T-helper 2 cell (primary cell): ENCODE data around the gene TAS1R3.

Experiments
- DNase-seq, 5 experiments: peaks; one replicate each; pipeline versions ENCODE4 v3.0.0 to v3.0.0-alpha.2; 2012 to 2022

The TAS1R3 gene

GRCh38 chr1:1371746-1372711 is 40.9 kb downstream of the TAS1R3 start:
- DNase-seq = peak; percentile 58 to 71 (median 64)

DNA sequence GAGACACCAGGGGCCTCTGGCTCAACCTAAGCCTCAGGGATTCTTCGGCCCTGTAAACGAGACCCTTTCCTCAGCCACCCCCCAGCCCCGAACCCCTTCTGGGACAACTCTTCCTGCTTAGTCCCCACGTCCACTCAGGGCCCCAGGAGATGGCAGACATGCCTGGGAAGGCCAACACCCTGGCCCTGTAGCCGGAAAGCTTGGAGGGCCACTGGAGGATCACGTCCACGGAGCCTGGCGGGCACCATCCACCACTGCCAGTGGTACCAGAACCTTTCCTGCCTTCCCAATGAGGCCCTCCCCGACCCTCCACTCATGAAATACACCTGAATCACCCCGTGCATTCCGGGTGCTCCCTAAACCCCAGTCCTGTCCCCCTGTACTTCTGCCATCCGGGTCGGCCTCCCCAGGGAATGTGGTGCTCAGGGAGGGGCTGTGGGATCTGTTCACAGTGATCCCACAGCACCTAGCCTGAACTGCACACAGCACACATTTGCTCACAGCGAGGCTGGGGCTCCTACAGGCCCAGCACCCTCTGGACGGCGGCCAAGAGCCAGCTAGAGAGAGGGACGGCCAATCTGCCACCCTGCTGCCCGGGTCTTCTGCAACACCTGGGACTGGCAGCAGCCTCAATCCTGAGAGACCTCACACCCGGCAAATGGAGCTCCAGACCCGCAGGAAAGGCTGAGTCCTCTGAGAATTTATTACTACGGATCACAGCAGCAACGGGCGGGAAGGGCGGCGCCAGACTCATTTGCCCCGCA is 42.2 kb downstream of the TAS1R3 start:
- no peak for DNase-seq

DNA sequence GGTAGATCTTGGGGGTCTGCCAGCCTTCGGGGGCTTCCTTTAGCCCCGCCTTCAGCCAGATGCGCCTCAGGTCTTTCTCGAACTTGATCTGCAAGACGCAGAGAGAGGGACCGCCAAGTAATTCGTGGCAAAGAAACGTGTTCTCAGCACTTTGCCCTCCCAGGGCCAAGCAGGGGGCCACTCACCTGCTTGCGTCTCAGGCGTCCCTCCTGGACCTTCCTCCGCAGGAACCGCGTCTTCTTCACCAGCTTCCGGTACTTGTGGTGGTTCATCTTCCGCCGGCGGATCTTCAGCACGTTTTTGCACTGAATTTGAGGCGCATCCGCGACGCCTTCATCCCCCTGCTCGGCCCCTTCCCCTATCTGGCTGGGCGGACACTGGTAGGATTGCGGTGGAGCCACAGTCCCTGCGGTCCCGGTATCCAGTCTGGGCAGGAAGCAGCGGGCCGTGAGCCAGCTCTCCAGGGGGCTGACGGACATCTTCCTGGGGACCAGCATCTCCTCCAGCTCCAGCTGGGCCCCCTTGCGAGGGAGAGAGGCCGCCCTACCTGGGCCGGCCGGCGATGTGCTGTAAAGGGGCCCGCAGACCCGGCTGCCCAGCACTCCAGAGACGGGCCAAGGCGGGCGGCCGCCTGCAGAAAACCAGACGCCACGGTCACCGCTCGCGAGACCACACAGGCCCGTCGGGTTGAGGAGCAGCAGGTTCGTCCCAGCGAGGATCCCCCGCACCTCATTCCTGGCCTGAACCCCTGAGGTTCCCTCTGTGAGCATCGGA is 42.9 kb downstream of the TAS1R3 start:
- no peak for DNase-seq

DNA sequence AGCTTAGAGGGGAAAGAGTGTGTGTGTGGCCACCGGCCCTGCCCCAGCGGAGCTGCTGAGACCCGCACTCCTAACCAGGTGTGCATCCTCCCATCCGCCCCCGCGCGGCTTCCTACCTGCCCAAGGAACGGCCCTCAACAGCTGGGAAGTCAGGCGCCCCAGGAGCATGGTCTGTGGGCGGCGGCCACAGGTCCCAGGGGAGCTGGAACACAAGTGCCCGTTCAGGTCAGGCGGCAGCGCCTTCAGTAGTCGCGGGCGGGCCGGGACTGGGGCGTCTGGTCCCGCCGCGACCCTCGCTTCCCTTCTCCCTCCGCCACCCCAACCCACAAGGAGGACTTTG is 43.5 kb downstream of the TAS1R3 start:
- no peak for DNase-seq

DNA sequence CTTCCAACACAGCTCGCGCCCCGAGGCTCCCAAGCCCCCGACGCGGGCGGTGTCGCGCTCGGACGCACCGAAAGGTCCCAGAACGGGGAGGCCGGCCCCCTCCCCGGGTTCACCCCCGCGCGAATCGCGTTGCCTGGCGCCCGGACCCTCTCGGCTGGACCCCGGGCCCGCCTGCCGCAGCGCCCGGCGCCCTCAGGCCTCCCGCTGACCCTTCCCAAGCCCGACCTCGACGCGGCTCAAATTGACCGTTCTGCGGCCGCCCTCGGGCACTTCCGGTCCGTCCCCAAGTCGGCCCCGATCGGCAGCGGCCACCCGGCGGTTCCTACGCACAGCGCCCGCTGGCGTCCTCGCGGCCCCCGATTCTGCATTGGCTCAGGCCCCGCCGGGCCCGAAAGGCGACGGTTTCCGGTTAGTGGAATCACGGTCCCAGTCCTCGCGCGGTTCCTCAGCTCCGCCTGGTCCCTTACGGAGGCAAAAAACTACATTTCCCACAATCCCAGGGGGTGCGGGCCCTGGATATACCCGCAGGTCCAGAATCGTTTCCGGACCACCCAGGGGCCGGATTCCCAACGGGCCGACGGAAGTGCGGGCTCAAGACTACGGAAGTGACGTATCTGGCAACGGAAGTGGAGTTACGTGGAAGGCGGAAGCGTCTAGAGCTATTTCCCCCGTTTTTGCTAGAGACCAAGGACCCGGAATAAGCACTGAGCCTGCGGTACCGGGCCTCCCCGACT is 44.0 kb downstream of the TAS1R3 start, which contains the start of gene AURKAIP1:
TSS of gene AURKAIP1 (minus strand) at position 279 of the 734 bp plus-strand sequence. CDS start 451 bp downstream, outside the sequence.
- peak; percentile 80 to 100 (median 92) for DNase-seq

DNA sequence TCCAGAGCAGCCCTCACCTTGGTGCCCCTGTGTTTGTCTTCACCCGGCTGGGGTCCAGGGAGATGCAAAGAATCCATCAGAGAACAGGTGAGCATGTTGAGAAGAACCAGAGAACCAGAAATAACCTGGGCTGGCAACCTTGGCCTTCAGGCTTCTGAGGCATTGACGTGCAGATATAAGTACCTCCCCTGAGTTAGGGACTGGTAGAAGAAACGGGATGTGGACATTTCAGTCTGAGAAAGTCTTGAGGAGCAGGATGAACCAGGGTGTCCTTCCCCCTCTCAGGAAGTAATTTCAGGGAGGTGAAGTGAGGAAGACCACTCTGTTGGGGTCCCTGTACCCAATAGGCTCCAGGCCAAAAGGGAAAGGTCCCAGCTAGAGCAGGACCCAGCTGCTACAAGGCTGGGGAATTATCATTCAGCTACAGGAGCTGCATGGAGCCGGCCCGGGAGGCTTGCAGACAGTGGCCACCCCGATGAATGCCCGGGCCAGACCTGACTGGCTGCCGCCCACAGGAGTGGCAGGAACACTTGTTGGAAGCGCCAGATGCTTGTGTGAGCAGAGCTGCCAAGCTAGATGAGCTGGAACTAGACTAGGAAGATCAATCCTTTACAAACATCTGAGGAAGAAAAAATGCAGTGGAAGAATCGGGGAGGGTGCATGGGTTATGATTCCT is 45.6 kb downstream of the TAS1R3 start:
- no peak for DNase-seq

DNA sequence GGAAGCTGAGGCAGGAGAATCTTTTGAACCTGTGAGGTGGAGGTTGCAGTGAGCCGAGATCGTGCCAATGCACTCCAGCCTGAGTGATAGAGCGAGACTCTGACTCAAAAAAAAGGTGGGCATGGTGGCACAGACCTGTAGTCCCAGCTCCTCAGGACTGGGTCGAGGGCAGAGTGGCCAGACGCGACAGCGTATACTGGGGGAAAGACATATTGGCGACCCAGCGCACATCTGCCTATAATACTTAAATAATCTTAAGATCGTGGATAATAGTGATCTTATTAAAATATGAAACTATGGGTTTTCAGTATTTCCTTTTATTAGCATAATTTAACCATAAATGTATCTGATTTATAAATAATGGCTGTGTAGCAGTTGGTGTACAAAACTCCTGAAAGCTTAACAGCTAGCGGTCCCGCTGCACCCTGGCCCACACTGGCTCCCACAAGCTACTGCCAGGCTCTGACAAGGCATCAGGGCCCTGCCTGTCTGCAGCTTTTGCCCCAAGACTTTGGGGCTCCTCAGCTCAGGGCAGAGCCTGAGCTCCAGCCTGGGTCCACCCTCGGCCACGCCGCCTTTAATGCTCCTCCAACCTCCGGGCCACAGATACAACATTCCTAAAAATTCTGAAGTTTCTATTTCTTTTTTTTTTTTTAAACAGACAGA is 46.6 kb downstream of the TAS1R3 start:
- no peak for DNase-seq

- DNase-seq = no peak
These were observed 49.8 kb downstream of the TAS1R3 start for GRCh38 chr1:1380860-1381259.

DNA sequence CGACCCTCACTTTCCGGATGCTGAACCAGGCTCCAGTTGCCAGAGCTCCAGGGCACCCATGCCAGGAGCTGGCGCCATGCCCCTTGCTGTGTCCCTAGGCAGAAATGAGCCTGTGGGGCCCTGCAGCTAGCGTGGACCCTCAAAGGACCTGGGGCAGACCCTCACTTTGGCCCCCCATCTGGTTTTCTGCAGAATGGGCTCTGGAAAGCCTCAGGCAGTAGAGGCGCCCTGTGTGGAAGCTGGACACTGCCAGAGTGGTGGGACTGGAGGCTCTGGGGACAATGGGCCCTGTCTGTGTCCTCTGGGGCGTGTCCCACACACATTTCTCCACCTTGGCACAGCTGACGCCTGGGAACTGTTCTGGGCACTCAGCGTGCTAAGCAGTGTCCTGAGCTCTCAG is 50.2 kb downstream of the TAS1R3 start:
- DNase-seq = no peak
